SK-N-SH (cell line): ENCODE results near the gene MEF2D.

Experiments
- CTCF ChIP-seq: fragments of 200-600 bp; sonication (generic); IDR thresholded peaks from 2 replicates; pipeline ENCODE4 v1.6.1; 2017; ENCODE audit warnings: antibody characterized with exemption, mild to moderate bottlenecking, moderate library complexity
- EP300 ChIP-seq, 2 experiments: IDR thresholded peaks; 2 replicates each; pipeline versions ENCODE4 v1.4.0 to v1.6.1; 2012; ENCODE audit warnings: borderline replicate concordance in 1 of 2, low read depth in 1 of 2, low read length in 1 of 2
- GATA2 ChIP-seq: sonication (generic); formaldehyde crosslinking; IDR thresholded peaks from 2 replicates; pipeline ENCODE4 v1.5.0; 2020; ENCODE audit warnings: mild to moderate bottlenecking, missing genetic modification reagents
- MAX ChIP-seq: IDR thresholded peaks from 2 replicates; pipeline ENCODE4 v1.4.0; 2012; ENCODE audit warnings: low read depth
- MEF2A ChIP-seq: IDR thresholded peaks from 2 replicates; pipeline ENCODE4 v1.4.0; 2012; ENCODE audit warnings: low read depth, borderline replicate concordance
- POLR2AphosphoS5 ChIP-seq: IDR thresholded peaks from 2 replicates; pipeline ENCODE4 v1.6.1; 2012; ENCODE audit warnings: low read depth, low read length
- REST ChIP-seq: IDR thresholded peaks from 2 replicates; pipeline ENCODE4 v1.6.1; 2012; ENCODE audit warnings: mild to moderate bottlenecking, low read depth, low read length, moderate library complexity
- YY1 ChIP-seq: IDR thresholded peaks from 2 replicates; pipeline ENCODE4 v1.4.0; 2012; ENCODE audit warnings: low read depth, mild to moderate bottlenecking

GRCh38 chr1:156439036-156439776 lies 61.4 kb downstream of the MEF2D start:
- TF ChIP-seq YY1 (no peak), CTCF (no peak), EP300 (IDR thresholded peaks at IDR 0.05; ENCODE audit: borderline replicate concordance in 1 of 2, low read depth in 1 of 2, low read length in 1 of 2) (no peak), MEF2A (no peak), POLR2AphosphoS5 (no peak), GATA2 (CRISPR knock-in tag) (no peak), MAX (no peak), REST (no peak)
